HFF-Myc (cell line): ENCODE data around the gene ITGB8.
A peak's percentile ranks its signal among the peaks of the same experiment; 100 is the strongest.

Experiments
- DNase-seq: peaks from one replicate; pipeline ENCODE4 v3.0.0-alpha.2; 2011; ENCODE audit warnings: low read depth; ENCODE audit errors: extremely low read depth
- H3K4me3 ChIP-seq: replicated peaks from 2 replicates; pipeline ENCODE4 v1.5.1; 2011; ENCODE audit warnings: low read depth, mild to moderate bottlenecking, control low read depth, low read length
- TF ChIP-seq, protein P1 (sequence below): IDR thresholded peaks from 2 replicates; pipeline ENCODE4 v1.5.1; 2012; ENCODE audit warnings: mild to moderate bottlenecking, low read depth, low read length, control low read depth; ENCODE audit errors: missing control alignments

Gene ITGB8

DNA sequence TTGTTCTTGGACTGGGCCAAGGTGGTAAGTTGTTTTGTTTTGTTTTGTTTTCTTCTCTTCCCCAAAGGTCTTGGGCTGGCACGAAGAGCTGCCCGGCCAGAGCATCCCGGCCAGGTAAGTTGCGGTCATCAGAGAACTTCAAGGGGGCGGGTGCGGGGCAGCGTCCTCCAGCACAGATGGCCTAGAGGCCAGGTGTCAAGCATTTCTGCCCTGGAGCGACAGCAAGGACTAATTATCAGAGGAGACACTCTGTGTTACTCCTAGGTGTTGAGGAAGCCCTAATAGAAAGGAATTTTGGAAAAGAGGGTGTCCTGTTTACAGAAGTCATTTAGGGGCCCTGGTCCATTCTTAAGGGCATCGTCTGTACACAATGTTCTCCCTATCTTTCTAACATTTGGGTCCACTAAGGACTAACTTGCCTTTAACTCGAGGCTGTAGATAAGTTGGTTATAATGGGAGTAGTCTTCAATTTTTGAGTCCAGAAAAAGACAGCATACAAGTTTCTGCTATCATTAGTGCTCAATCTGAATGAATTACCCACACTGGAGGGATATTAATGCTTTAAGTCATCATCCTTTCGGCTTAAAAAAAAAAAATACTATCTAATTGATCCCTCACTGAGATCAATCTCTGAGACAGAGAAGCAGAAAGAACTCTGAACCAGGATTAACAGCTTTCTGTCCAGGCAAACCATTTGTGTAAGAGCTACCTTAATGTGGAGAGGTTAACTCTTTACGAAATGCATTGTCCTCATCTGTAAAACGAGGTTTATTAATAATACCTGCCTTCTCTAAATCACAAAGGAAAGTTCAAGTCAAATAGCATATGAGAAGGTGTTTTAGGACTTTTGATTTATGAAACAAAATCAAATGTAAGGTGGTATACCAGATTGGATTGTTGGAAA is 1.5 kb downstream of the ITGB8 start:
- H3K4me3 ChIP-seq = peak overlapping the region; percentile 61
- no peak for DNase-seq
- TF ChIP-seq, protein P1, sequence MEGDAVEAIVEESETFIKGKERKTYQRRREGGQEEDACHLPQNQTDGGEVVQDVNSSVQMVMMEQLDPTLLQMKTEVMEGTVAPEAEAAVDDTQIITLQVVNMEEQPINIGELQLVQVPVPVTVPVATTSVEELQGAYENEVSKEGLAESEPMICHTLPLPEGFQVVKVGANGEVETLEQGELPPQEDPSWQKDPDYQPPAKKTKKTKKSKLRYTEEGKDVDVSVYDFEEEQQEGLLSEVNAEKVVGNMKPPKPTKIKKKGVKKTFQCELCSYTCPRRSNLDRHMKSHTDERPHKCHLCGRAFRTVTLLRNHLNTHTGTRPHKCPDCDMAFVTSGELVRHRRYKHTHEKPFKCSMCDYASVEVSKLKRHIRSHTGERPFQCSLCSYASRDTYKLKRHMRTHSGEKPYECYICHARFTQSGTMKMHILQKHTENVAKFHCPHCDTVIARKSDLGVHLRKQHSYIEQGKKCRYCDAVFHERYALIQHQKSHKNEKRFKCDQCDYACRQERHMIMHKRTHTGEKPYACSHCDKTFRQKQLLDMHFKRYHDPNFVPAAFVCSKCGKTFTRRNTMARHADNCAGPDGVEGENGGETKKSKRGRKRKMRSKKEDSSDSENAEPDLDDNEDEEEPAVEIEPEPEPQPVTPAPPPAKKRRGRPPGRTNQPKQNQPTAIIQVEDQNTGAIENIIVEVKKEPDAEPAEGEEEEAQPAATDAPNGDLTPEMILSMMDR = no peak

DNA sequence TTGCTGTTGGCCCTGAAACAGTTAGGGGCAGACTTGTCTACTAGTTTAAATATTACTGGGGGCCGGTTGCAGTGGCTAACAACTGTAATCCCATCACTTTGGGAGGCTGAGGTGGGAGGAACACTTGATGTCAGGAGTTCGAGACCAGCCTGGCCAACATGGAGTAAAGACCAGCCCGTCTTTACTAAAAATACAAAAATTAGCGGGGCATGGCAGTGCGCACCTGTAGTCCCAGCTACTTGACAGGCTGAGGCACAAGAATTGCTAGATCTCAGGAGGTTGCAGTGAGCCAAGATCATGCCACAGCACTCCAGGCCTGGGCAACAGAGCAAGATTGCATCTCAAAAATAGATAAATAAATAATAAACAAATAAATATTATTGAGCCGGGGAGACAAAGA is 7.6 kb downstream of the ITGB8 start:
- DNase-seq = no peak
- H3K4me3 ChIP-seq = no peak overlapping the region
- TF ChIP-seq, protein P1 = no peak

GRCh38 chr7:20340839-20341238 is 10.1 kb downstream of the ITGB8 start:
- no peak for DNase-seq
- TF ChIP-seq, protein P1 = no peak
- no peak overlapping the region for H3K4me3 ChIP-seq

DNA sequence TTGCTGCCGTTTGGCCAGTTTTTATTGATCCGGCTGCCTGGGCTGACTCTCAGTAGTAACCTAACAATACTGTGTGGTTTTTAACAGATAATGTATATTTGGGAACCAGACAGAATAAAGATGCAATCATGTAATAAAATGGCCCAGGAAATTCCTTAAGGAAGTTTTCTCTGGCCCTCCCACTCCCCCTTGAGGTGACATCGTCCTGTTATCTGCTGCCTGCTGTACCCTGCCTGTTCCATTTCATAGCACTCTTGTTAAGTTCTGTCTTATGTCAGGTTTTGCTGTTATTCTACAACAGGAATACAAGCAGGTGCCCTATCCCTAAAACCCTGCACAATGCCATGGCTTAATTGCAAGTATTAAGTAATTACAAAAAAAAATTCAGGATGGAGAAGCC is 12.5 kb downstream of the ITGB8 start:
- TF ChIP-seq, protein P1 = peak; percentile 31
- H3K4me3 ChIP-seq = no peak overlapping the region
- DNase-seq = no peak

- no peak for DNase-seq
- H3K4me3 ChIP-seq = no peak overlapping the region
- TF ChIP-seq, protein P1 = no peak
Measured at GRCh38 chr7:20343941-20344340, 13.2 kb downstream of the ITGB8 start.

DNA sequence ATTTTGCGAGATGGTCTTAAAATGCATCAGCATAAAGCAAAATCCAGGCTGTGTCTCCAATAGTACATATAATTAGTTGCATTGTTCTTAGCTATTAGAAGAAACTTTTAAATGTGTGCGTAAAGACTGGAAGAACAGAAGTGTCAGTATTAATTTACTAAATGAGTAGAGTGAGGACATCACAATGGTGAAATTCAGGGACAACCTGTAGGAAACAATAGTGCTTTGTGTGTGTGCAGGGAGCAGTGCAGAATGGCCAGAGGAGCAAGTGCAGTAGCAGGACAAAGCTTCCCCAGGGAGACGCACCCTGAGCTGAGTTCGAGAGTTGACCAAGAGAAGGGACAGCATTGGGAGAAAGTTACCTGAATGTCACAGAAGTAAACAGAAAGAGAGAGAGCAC is 13.7 kb downstream of the ITGB8 start:
- no peak overlapping the region for H3K4me3 ChIP-seq
- TF ChIP-seq, protein P1 = no peak
- no peak for DNase-seq
